AML-193 (cell line): Measurements from ENCODE around the gene BDKRB2.
"Not testable (repeated sequence)": the region's sequence is repeated elsewhere in the genome, so short reads cannot be mapped to it uniquely, and the experiment has no call there.

Experiments
- DNase-seq, 2 experiments: peaks; one replicate each; lab custom pipeline; 2025; lab: John Stamatoyannopoulos, UW

BDKRB2 gene

DNA sequence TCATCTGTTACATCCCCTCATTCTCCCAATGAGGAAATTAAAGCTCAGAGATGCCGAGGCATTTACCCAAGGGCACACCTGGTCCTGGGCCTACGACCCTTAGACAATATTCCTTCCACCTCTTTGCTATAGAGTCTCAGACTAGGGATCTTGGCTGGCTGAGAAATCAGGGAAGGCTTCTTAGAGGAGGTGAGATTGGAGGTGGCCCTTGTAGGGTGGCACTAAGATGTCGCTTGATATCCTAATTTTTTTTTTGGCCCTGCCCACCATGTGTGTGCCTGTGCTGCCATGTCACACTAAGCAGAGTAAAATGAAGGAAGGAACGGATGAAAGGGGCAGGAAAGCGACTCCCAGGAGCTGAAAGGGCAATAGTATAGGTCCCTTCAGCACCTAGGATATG is 20.6 kb downstream of the BDKRB2 start:
- no peak for DNase-seq

DNA sequence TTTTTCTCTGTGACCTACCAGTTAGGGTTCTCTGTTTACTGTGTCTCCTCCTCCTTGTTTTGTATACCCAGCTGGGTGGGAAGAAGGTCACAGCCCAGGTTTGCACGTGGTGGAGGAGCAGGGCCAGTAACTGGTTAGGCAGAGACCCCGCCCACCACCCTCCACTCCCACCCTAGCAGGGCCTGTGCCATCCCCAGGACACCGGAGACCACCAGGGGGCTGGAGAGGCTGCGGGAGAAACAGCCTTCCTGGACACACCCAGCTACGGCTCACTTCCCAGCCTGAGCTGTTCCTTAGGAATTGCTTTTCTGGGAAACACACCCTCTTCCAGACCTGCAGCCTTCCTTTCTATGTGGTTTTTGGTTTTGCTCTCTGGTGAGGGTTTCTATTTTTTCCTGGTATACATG is 21.1 kb downstream of the BDKRB2 start:
- no peak for DNase-seq

DNA sequence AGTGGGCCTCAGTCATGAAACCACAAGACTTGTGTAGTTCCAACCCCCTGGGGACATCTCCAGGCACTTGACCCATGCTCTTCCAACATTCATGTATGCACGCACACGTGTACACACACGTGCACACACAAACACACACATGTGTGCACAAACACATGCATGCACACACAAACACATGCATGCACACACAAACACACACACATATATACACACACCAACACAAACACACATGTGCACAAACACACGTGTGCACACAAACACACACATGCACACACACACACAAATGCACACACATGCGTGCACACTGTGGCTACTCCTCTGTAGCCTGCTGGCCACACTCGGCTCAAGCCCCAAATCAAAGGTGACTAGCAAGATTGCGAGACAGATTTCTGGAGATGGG is 22.8 kb downstream of the BDKRB2 start:
- DNase-seq, result no peak

DNA sequence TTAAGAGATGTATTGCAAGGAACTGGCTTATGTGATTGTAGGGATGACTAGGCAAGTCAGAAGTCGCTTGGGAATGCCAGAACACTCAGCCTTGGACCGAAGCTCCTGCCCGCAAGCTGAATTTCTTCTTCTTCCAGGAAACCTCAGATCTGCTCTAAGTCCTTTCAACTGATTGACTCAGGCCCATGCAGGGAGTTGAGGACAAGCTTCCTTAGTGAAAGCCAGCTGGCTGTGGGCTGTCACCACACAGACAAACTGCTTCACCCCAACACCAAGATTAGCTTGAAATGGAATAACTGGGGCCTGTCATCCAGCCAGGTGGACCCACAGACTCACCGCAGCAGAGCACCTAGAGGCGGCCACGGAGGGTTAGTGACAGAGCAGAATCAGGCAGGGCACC is 24.7 kb downstream of the BDKRB2 start:
- no peak for DNase-seq

DNA sequence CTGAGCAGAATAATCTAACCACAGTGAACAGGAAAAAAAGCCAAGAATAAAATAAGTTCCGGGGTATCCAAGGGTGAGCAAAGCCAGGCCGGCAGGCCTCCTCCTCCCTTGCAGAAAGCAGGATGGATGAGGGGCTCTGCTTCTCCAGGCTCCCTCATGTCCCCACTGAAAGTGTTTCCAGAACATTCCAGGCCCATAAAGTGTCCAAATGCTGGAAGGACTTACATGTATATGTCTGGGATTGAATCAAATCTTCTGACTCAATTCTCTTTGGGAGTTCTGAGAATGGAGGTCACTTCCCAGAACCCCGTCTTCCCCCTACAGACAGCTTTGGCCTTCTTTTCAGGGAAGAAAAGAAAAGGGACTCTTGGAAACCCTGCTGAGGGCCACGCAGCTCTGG is 26.4 kb downstream of the BDKRB2 start:
- no peak for DNase-seq

DNA sequence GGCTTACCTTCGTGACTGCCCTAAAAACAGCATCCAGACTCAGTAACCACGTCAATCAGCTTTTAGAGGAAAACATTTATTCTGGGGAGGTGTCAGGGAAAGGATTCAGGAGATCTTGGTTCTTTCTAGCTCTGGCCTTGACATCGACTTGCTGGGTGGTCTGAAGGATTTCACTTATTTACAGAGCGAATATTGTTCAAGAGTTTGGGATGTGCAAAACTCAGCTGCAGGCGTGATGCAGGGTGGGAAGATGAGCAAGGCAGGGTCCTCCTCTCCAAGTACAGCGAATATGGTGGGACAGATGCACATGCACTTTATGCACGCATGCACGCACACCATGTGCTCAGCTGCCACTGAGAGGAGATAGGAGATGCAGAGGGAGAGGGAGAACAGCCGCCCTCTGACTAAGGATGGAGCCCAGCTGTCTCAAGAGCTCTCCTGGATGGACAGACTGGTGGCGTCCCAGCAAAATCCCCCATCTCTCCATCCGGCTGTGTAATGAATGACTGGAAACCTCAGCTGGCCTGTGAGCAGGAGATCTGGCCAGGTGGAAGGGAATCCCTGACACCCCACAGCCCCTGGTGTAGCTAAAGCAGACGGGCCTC is 27.0 kb downstream of the BDKRB2 start:
- DNase-seq, result no peak

DNA sequence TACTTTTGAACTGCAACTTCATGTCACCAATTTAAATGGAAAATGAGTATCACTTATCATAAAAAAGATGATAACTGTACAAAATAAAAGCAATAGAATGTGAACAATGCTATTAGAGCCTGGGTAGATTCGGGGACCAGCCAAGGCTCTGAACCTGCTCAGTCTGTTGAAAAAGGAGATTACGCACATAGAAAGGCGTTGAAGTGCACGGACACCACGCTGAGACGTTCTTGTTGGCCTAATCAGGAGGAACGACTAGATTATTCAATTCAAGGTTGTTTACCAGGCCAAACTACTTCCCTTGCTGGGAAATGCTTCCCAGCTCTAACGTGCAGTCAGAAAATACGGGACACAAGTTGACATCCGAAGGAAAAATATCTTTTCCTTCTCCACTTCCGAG is 27.9 kb downstream of the BDKRB2 start:
- DNase-seq, result no peak

DNA sequence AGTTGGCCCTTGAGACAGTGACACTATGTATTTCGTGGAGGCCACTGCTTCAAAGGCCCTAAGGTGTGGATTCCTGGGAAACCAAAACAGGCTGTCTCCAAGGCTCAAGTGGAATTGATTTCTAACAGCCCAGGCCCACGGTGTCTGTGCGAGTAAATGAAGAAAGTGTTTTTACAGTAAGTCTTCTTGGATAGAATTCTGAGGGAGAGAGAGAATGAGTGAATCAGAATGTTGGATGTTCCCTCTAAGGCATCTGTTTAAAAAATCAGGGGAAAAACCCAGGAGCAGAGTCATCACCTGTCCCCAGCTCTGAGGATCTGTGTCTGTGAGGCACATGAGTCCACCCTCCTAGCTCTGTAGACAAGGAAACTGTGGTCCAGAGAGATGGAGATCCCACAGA is 29.0 kb downstream of the BDKRB2 start:
- no peak for DNase-seq

DNA sequence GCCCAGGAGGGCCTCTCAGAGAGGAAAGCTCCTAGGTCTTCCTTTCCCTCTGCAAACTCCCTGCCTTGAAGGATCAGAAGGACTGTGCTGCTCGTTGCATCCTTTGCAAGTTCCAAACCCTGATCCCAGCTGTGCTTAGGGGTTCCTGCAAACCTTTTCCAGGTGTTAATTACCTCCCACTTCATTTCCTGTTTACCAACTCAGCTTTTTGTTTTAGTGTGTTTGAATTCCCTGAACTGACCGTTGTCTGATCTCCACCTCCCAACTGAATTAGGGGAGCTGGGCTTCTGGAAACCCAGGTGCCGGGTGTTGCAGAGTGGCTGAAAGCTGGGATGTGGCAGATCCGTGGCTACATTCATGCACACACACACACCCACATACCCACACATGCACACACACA is 30.8 kb downstream of the BDKRB2 start:
- DNase-seq, result no peak

DNA sequence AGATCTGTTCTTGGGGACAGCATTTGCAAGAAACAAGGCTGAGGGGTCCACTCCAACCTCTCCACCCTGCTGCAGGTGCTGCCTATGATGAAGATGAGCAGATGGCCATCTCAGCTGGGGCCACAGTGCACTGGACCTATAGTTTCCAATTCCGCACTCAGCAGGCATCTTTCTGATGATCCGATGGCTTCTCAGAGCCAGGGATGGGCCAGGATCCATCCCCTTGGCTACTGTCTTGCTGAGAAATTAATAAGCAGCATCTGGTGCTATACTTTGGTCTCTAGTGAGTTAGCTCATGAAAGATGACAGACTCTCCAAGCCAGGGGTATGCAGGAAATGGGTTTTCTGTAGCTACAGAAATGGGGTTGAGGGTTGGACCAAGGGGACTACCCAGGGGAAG is 33.0 kb downstream of the BDKRB2 start:
- no peak for DNase-seq

DNA sequence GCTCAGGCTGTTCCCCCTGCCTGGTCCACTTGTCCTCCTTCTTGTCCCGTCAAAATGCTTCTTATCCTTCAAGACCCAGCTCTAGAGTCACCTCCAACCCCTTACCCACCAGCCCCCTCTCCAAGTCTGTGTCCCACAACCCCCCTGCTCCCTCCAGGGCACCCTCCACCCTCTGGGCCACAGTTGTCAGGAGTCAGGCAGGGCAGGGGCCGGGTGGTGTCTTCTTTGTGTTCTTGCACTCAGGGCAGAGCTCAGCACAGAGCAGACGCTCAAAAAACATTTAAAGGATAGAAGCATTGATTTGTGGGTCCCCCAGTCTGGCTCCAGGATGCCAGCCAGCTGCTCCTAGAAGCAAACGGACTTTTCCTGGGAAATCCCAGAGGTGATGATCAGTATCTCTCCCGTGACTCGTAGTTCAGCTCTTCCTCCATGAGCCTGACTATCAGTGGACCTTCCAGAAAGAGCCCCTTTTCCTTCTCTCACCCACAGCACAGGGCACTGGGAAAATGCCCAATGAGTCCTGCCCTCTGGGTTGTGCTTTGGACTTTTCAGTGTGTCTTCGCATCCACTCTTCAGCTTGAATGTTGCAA is 34.1 kb downstream of the BDKRB2 start:
- DNase-seq, result no peak

DNA sequence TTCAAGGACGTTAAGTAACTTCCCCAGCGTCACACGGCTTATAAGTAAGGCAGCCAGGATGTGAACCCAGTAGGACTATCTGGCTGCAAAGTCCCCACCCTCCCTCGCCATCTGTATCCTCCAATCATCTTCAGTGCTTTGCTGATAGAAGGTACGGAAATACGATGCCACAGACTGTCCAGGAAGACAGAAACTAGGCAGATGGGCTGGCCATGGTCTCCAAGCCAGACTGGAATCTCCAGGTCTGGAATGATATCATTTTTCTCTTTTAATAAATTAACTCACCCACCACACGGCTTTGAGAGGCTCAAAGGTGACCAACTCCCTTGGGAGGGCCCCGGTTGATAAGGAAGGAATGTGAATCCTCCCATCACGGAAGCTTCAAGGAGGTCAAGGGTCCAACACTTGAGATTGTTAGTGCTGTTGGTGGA is 35.1 kb downstream of the BDKRB2 start:
- DNase-seq, result no peak

DNA sequence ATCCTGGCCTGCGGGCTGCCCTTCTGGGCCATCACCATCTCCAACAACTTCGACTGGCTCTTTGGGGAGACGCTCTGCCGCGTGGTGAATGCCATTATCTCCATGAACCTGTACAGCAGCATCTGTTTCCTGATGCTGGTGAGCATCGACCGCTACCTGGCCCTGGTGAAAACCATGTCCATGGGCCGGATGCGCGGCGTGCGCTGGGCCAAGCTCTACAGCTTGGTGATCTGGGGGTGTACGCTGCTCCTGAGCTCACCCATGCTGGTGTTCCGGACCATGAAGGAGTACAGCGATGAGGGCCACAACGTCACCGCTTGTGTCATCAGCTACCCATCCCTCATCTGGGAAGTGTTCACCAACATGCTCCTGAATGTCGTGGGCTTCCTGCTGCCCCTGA is 36.0 kb downstream of the BDKRB2 start:
- no peak for DNase-seq

DNA sequence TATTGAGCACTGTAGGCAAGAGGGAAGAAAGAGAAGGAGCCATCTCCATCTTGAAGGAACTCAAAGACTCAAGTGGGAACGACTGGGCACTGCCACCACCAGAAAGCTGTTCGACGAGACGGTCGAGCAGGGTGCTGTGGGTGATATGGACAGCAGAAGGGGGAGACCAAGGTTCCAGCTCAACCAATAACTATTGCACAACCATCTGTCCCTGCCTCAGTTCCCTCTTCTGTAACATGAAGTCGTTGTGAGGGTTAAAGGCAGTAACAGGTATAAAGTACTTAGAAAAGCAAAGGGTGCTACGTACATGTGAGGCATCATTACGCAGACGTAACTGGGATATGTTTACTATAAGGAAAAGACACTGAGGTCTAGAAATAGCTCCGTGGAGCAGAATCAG is 37.5 kb downstream of the BDKRB2 start:
- no peak for DNase-seq

DNA sequence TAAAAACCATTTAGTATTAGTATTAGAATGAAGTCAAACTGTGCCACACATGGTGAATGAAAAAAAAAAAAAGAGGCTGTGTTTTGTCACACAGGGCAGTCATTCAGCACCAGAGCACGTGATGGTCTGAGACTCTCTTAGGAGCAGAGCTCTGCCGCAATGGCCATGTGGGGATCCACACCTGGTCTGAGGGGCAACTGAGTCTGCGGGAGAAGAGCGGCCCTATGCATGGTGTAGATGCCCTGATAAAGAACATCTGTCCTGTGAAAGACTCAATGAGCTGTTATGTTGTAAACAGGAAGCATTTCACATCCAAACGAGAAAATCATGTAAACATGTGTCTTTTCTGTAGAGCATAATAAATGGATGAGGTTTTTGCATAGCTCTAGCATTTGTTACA is 39.1 kb downstream of the BDKRB2 start:
- DNase-seq, result no peak

DNA sequence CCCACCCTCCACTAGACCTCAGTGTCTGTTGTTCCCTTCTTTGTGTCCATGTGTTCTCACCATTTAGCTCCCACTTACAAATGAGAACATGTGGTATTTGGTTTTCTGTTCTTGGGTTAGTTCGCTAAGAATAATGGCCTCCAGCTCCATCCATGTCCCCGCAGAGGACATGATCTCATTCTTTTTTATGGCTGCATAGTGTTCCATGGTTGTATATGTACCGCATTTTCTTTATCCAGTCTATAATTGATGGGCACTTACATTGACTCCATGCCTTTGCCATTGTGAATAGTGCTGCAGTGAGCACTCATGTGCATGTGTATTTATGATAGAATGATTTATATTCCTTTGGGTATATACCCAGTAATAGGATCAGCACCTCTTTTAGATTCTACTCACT is 40.4 kb downstream of the BDKRB2 start:
- not testable (repeated sequence) for DNase-seq

DNA sequence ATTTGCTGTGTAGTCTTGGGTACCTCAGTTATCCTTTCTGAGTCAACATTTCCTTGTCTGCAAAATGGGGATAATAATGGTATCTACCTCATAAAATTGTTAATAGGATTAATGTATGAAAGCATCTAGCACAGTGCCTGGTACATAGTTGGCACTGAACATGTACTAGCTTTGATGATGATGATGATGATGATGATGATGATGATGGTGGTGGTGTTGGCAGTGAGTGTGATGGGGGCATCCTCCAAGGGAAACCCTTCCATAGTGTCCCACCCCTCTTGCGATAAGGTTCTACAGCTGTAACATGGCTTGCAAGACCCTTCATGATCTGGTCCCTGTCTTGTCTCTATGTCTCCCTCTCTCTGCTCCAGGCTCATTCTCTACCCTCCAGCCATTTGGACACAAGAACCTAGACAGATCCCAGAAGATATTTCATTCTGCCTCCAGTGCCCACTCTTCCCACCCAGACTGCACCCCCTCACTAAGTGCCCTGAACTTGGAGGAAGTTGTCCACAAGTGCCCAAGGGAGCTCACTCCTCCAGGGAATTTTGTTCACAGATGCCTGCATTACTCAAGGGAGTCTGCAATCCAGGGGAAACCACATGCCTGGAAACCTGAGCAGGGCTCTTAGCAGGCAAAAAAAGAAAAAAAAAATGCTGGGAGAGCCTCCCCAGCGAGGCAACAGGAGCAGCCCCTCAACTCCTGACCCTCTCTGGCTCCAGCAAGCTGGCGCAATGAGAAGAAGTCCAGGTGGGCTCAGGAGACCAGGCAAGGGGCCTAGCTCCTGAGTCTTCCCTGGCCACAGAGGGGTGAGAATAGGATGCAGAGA is 41.3 kb downstream of the BDKRB2 start:
- DNase-seq, result no peak

DNA sequence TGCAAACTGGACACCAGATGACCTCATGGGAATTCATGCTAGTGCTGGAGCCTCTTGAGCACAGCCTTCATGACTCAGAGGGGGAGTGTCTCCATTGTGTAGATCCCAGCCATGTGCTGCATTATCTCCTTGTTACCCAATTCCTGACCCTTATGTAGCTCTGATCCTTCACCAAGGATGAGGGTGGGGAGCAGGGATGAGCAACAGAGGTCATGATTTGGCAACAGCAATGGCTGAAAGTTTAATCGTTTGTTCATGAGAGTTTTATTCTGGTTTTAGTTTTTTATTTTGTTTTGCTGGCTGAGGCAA is 41.9 kb downstream of the BDKRB2 start:
- no peak for DNase-seq

DNA sequence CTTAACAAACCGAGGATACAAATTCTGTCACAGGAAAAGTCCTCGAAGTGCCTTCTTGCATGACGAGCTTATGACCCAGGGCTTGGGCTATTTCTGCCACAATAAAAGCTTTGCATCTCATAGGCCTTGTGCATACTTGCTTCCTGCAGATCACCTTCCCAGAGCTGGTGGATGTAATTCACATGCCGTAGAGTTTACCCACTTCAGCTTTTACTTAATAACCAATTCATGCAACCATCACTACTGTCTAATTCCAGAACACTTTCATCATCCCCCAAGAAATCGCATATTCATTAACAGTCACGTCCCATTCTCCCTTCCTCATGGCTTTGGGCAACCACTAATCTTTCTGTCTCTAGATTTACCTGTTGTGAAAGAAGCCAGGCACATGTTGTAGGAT is 42.4 kb downstream of the BDKRB2 start:
- no peak for DNase-seq

DNA sequence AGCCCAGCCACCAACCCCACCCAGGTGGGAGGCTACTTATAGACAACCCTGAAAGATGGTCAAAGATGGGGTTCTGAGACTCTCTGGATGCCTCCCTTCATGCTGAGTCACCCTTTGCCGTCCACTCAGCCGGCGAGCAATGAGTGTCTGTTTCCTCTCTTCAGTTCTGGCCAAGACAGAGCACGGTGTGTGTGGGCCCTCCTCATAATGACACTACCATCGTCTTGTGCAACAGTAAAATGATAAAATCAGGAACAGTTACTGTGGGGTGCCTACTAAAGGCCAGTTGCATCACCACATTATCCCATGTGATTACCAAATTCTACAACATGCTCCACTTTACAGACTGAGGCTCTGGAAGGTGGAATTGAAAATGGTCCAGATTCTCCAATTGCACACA is 44.4 kb downstream of the BDKRB2 start:
- peak; percentile 88 for DNase-seq

DNA sequence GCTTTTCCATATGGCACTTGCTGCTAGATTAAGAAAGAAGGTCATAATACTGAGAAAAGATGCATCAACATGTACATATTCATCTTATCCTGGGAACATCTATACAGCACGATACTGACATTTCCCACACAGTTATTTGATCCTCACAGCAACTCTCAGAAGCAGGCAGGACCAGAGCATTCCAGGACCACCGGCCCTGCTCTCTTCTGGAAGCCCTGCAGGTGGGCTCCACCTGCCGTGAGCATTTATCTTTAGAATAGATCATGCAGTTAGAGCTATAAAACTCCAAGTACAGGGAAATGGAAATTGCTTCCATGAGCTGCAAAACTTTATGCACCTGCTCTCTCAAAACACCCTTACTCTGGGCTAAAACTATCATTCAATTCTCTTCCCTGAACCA is 45.8 kb downstream of the BDKRB2 start:
- no peak for DNase-seq

DNA sequence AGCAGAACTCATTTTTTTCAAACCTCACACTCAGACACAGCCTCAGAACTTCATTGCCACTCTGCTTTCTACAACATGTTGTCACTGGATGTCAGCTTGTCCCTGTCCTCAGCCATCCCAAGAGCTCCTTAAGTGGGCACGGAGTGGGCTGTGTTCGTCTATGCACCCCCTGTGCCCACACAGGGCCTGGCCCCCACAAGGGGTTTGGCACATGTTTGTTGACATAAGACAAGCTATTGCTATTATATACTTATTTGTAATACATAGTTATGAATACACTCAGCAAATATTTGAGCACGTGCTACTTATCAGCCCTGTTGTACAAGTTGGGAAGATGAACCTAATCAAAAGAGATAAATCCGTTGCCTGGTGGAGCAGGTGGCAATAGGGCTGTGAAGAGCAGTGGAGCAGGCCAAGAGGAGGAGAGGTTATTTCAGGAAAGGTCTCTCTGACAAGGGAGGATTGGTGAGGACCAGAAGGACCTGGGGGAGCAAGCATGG is 47.1 kb downstream of the BDKRB2 start:
- no peak for DNase-seq

DNA sequence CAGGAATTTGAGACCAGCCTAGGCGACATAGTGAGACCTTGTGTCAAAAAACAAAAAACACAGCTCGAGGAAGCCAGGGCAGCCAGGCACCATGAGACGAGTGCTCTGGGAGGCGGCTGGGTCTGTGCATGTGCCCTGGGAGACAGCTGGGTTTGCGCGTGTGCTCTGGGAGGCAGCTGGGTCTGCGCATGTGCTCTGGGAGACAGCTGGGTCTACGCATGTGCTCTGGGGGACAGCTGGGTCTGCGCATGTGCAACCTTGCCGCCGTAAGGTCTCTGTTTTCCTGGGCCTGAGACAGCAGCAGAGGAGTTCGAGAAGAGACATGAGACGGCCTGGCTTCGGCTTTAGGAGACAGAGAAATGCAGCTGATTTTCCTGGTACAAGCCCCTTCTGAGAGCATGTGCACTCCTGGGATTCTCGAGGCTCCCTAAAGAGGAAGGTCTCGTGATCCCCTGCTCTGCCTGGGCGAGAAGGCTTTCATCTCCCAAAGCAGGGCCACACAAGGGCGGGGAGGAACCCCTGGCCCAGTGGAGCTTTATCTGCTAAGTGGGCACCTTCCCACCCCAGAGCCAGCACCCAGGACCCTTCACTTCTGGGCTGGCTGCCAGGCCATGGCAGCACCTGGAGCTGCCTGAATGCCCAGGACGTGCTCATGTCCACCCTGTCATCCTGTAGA is 47.8 kb downstream of the BDKRB2 start:
- DNase-seq, result no peak
